Ovary (tissue), 3 donors: ENCODE measurements around the gene HOXD9.

ENCODE experiments used
- POLR2A ChIP-seq: fragments of 450-650 bp; IDR thresholded peaks from one replicate; pipeline ENCODE4 v1.6.1; 2017; ENCODE audit warnings: antibody characterized with exemption, mild to moderate bottlenecking, moderate library complexity
- TF ChIP-seq, protein P1 (sequence below), 3 donors: fragments of 450-650 bp in 2 of 3; fragments of 200-600 bp in 1 of 3; IDR thresholded peaks; one replicate each; pipeline versions ENCODE4 v1.5.1 to v1.8.0; 2016 to 2022; ENCODE audit warnings: antibody characterized with exemption in 3 of 3, mild to moderate bottlenecking in 1 of 3
- donor health status: DM: no; HTN: no; CAD: no.

DNA sequence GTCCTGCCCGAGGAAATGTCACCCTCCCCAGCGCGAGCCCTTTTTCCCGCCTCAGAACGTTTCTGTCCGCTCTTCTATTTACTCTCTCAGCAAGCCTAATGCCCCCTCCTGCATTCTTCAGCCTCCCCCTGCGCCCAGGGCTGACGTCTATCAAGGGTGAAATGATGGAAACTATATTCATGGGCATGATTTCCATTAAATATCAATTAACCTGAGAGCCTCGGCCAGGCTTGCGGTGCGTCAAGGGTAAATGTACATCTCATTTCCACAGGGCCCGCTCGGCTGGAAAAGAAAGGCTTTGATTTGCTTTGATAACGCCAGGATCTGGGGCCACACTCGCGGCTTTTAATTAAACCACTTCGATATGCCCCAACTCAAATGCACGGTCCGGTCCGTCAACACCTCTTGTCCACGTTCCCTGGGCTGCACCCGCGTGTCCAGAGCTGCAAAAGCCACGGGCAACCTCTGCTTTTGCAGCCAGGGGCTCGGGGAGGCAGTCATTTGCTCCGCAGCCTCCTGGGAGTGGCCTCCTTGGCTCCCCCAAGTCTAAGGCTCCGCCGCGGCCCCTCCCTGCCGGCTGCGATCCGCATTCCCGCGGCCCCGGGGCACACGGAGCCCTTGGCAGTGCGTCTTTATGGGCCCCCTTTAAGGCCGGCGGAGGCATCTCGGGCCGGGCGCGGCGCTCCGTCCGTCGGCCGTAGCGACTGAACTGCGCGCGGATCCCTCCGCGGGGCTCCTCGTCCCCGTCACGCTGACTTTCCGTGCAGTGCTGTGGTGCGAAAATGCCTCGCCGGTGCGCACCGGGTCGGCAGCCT, 6.7 kb downstream of the HOXD9 start, which contains the start of gene HOXD8:
- TF ChIP-seq POLR2A: peak; percentile 69
- TF ChIP-seq, protein P1, sequence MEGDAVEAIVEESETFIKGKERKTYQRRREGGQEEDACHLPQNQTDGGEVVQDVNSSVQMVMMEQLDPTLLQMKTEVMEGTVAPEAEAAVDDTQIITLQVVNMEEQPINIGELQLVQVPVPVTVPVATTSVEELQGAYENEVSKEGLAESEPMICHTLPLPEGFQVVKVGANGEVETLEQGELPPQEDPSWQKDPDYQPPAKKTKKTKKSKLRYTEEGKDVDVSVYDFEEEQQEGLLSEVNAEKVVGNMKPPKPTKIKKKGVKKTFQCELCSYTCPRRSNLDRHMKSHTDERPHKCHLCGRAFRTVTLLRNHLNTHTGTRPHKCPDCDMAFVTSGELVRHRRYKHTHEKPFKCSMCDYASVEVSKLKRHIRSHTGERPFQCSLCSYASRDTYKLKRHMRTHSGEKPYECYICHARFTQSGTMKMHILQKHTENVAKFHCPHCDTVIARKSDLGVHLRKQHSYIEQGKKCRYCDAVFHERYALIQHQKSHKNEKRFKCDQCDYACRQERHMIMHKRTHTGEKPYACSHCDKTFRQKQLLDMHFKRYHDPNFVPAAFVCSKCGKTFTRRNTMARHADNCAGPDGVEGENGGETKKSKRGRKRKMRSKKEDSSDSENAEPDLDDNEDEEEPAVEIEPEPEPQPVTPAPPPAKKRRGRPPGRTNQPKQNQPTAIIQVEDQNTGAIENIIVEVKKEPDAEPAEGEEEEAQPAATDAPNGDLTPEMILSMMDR (IDR thresholded peaks at IDR 0.05): peak in 2 of 3 donors; percentile 22 to 25
